H1 (cell line): ENCODE data around the gene AP1M1.

Source experiments
- EGR1 ChIP-seq: IDR thresholded peaks from 2 replicates; pipeline ENCODE4 v1.6.1; 2011; ENCODE audit warnings: low read depth, low read length, borderline replicate concordance
- EP300 ChIP-seq, 2 experiments: IDR thresholded peaks; 1 replicate in 1 of 2; 2 replicates in 1 of 2; pipeline ENCODE4 v1.6.1; 2011 to 2012; ENCODE audit warnings: low read depth in 2 of 2, low read length in 2 of 2, mild to moderate bottlenecking in 2 of 2, borderline replicate concordance in 1 of 2, inconsistent platforms in 1 of 2, moderate library complexity in 1 of 2
- EZH2 ChIP-seq: fragments of 200-600 bp; sonication (generic); IDR thresholded peaks from 2 replicates; pipeline ENCODE4 v1.7.1; 2012; ENCODE audit warnings: low read depth, mild to moderate bottlenecking, moderate library complexity, low read length, inconsistent platforms; ENCODE audit not compliant: severe bottlenecking
- NRF1 ChIP-seq: IDR thresholded peaks from 2 replicates; pipeline ENCODE4 v1.6.1; 2011; ENCODE audit warnings: mild to moderate bottlenecking, low read depth, low read length, improper control_type of control experiment
- POLR2A ChIP-seq, 2 experiments: IDR thresholded peaks; 1 replicate in 1 of 2; 2 replicates in 1 of 2; pipeline ENCODE4 v1.6.1; 2011; ENCODE audit warnings: low read depth in 2 of 2, low read length in 2 of 2, mild to moderate bottlenecking in 2 of 2; ENCODE audit errors: control extremely low read depth in 1 of 2
- RAD21 ChIP-seq, 2 experiments: IDR thresholded peaks in 1 of 2; conservative IDR thresholded peaks in 1 of 2; 2 replicates each; pipeline ENCODE4 v1.6.1; 2011; ENCODE audit warnings: low read depth in 2 of 2, low read length in 2 of 2, improper control_type of control experiment in 1 of 2, inconsistent platforms in 1 of 2, mild to moderate bottlenecking in 1 of 2, moderate library complexity in 1 of 2
- SP1 ChIP-seq: IDR thresholded peaks from 2 replicates; pipeline ENCODE4 v1.6.1; 2011; ENCODE audit warnings: low read depth, low read length
- TAF1 ChIP-seq: IDR thresholded peaks from 2 replicates; pipeline ENCODE4 v1.6.1; 2011; ENCODE audit warnings: mild to moderate bottlenecking, low read depth, low read length
- YY1 ChIP-seq: IDR thresholded peaks from 2 replicates; pipeline ENCODE4 v1.6.1; 2011; ENCODE audit warnings: low read depth, mild to moderate bottlenecking, low read length
- ZNF274 ChIP-seq: IDR thresholded peaks from 2 replicates; pipeline ENCODE4 v1.7.0; 2012; ENCODE audit warnings: low read length, borderline replicate concordance; ENCODE audit errors: extremely low read depth
- TF ChIP-seq, protein P1 (sequence below), 3 experiments: IDR thresholded peaks; 1 replicate in 2 of 3; 2 replicates in 1 of 3; pipeline versions ENCODE4 v1.5.1 to v1.6.1; 2011; ENCODE audit warnings: low read length in 3 of 3, mild to moderate bottlenecking in 3 of 3, inconsistent platforms in 2 of 3, low read depth in 1 of 3, moderate library complexity in 1 of 3; ENCODE audit not compliant: insufficient read depth in 1 of 3; ENCODE audit errors: control extremely low read depth in 1 of 3
- TF ChIP-seq, protein P2 (sequence below): fragments of 300-600 bp; sonication (generic); IDR thresholded peaks from 2 replicates; pipeline ENCODE4 v1.7.1; 2012; ENCODE audit warnings: low read length, moderate library complexity, mild to moderate bottlenecking, inconsistent platforms; ENCODE audit not compliant: insufficient replicate concordance
- TF ChIP-seq, protein P3 (sequence below): IDR thresholded peaks from 2 replicates; pipeline ENCODE4 v1.6.1; 2012; ENCODE audit warnings: inconsistent platforms

DNA sequence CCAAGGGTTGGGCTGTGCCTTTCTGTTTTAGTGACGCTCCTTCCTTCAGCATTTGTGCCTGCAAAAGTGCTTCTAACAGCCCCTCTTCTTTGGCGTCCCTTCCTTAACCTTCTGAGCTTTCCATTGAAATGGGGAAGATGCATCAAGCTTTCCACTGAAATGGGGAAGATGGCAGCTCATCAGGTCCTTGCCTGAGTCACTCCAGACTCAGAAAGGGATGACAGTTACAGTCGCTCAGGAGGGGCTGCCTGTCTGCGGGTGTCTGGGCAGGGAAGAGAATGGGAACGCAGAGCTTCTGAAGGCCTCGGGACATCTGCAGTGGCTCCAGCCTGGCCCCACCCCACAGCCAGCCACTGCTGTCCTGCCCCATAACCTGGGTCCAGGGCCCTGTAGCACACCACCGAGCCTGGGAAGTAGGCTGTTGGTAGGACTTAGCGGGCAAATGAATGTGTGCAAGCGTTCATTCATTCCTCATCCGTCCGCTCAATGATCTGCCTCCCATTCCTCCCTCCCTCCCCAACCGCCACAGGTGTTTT lies 9.8 kb downstream of the AP1M1 start:
- TF ChIP-seq EGR1 (no peak), TAF1 (no peak), EP300 (IDR thresholded peaks at IDR 0.05; ENCODE audit: borderline replicate concordance in 1 of 2, low read depth in 2 of 2, low read length in 2 of 2) (no peak), POLR2A (IDR thresholded peaks at IDR 0.05; ENCODE audit: control extremely low read depth in 1 of 2, low read depth in 2 of 2, low read length in 2 of 2) (no peak), SP1 (no peak), NRF1 (no peak), EZH2 (no peak), ZNF274 (no peak), RAD21 (IDR thresholded peaks at IDR 0.05 in 1 of 2, conservative IDR thresholded peaks at IDR 0.05 in 1 of 2; ENCODE audit: low read depth in 2 of 2, low read length in 2 of 2) (no peak), YY1 (no peak)
- TF ChIP-seq, protein P1, sequence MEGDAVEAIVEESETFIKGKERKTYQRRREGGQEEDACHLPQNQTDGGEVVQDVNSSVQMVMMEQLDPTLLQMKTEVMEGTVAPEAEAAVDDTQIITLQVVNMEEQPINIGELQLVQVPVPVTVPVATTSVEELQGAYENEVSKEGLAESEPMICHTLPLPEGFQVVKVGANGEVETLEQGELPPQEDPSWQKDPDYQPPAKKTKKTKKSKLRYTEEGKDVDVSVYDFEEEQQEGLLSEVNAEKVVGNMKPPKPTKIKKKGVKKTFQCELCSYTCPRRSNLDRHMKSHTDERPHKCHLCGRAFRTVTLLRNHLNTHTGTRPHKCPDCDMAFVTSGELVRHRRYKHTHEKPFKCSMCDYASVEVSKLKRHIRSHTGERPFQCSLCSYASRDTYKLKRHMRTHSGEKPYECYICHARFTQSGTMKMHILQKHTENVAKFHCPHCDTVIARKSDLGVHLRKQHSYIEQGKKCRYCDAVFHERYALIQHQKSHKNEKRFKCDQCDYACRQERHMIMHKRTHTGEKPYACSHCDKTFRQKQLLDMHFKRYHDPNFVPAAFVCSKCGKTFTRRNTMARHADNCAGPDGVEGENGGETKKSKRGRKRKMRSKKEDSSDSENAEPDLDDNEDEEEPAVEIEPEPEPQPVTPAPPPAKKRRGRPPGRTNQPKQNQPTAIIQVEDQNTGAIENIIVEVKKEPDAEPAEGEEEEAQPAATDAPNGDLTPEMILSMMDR (IDR thresholded peaks at IDR 0.05; ENCODE audit: control extremely low read depth in 1 of 3, insufficient read depth in 1 of 3, low read depth in 1 of 3, low read length in 3 of 3): no peak
- TF ChIP-seq, protein P2, sequence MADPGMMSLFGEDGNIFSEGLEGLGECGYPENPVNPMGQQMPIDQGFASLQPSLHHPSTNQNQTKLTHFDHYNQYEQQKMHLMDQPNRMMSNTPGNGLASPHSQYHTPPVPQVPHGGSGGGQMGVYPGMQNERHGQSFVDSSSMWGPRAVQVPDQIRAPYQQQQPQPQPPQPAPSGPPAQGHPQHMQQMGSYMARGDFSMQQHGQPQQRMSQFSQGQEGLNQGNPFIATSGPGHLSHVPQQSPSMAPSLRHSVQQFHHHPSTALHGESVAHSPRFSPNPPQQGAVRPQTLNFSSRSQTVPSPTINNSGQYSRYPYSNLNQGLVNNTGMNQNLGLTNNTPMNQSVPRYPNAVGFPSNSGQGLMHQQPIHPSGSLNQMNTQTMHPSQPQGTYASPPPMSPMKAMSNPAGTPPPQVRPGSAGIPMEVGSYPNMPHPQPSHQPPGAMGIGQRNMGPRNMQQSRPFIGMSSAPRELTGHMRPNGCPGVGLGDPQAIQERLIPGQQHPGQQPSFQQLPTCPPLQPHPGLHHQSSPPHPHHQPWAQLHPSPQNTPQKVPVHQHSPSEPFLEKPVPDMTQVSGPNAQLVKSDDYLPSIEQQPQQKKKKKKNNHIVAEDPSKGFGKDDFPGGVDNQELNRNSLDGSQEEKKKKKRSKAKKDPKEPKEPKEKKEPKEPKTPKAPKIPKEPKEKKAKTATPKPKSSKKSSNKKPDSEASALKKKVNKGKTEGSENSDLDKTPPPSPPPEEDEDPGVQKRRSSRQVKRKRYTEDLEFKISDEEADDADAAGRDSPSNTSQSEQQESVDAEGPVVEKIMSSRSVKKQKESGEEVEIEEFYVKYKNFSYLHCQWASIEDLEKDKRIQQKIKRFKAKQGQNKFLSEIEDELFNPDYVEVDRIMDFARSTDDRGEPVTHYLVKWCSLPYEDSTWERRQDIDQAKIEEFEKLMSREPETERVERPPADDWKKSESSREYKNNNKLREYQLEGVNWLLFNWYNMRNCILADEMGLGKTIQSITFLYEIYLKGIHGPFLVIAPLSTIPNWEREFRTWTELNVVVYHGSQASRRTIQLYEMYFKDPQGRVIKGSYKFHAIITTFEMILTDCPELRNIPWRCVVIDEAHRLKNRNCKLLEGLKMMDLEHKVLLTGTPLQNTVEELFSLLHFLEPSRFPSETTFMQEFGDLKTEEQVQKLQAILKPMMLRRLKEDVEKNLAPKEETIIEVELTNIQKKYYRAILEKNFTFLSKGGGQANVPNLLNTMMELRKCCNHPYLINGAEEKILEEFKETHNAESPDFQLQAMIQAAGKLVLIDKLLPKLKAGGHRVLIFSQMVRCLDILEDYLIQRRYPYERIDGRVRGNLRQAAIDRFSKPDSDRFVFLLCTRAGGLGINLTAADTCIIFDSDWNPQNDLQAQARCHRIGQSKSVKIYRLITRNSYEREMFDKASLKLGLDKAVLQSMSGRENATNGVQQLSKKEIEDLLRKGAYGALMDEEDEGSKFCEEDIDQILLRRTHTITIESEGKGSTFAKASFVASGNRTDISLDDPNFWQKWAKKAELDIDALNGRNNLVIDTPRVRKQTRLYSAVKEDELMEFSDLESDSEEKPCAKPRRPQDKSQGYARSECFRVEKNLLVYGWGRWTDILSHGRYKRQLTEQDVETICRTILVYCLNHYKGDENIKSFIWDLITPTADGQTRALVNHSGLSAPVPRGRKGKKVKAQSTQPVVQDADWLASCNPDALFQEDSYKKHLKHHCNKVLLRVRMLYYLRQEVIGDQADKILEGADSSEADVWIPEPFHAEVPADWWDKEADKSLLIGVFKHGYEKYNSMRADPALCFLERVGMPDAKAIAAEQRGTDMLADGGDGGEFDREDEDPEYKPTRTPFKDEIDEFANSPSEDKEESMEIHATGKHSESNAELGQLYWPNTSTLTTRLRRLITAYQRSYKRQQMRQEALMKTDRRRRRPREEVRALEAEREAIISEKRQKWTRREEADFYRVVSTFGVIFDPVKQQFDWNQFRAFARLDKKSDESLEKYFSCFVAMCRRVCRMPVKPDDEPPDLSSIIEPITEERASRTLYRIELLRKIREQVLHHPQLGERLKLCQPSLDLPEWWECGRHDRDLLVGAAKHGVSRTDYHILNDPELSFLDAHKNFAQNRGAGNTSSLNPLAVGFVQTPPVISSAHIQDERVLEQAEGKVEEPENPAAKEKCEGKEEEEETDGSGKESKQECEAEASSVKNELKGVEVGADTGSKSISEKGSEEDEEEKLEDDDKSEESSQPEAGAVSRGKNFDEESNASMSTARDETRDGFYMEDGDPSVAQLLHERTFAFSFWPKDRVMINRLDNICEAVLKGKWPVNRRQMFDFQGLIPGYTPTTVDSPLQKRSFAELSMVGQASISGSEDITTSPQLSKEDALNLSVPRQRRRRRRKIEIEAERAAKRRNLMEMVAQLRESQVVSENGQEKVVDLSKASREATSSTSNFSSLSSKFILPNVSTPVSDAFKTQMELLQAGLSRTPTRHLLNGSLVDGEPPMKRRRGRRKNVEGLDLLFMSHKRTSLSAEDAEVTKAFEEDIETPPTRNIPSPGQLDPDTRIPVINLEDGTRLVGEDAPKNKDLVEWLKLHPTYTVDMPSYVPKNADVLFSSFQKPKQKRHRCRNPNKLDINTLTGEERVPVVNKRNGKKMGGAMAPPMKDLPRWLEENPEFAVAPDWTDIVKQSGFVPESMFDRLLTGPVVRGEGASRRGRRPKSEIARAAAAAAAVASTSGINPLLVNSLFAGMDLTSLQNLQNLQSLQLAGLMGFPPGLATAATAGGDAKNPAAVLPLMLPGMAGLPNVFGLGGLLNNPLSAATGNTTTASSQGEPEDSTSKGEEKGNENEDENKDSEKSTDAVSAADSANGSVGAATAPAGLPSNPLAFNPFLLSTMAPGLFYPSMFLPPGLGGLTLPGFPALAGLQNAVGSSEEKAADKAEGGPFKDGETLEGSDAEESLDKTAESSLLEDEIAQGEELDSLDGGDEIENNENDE: no peak
- TF ChIP-seq, protein P3, sequence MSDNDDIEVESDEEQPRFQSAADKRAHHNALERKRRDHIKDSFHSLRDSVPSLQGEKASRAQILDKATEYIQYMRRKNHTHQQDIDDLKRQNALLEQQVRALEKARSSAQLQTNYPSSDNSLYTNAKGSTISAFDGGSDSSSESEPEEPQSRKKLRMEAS: no peak
